SH-SY5Y (cell line): ENCODE data around the gene TTLL7.

ENCODE experiments used
- GATA2 ChIP-seq: IDR thresholded peaks from 2 replicates; pipeline ENCODE4 v1.6.1; 2011; ENCODE audit warnings: mild to moderate bottlenecking, low read depth, low read length
- GATA3 ChIP-seq: IDR thresholded peaks from 2 replicates; pipeline ENCODE4 v1.6.1; 2011; ENCODE audit warnings: low read depth, mild to moderate bottlenecking, low read length, moderate library complexity

Gene TTLL7

DNA sequence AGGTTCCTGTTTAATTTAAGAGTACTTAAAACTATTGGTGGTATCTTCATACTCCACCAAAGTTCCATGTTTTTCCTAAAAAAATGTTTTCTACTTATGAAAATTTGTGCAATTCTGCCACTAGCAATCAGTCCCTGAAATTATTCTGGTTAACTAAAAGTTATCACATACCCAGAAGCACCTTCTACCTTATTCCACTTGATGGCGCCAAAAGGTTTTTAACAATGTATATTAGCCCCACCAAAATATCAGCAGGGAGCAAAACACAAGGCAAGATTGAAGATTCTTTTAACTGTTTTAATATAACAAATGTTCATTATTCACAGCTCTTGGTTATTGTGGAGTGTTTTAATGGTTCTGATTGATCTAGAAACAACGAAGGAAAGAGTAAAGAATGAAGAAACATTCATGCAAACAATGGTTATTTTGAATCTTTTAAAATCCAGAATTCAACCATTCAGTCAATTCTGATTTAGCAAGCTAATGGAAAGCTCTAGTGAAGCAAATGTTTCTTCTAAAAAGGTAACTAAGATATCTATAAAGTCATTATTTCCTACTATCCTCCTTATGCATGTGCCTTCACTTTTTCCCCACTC, 67.2 kb downstream of the TTLL7 start:
- TF ChIP-seq GATA2 (no peak), GATA3 (no peak)

GRCh38 chr1:83929184-83929583, 69.7 kb downstream of the TTLL7 start:
- TF ChIP-seq GATA3: no peak
- no peak for TF ChIP-seq GATA2

- TF ChIP-seq GATA3: no peak
- TF ChIP-seq GATA2: no peak
Measured at GRCh38 chr1:83928396-83928795, 70.5 kb downstream of the TTLL7 start.

DNA sequence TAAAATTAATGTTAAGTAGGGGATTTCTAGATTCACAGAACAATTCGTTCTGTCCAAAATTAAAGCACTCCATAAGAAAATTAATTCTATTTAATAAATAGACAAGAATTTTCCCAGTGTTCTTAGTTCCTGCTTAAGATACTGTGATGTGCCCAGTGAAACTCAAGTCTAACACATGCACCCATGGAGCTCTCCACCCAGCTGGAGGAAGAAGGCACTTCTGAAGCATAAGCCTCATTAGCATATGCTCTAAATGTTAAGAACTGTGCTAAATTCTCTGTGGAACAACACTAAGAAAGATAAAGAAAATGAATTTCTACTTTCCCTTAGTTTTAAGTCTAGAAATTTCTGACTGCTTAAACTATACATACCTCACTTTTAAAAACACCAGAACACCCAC, 71.2 kb downstream of the TTLL7 start:
- TF ChIP-seq GATA3 (no peak), GATA2 (no peak)

DNA sequence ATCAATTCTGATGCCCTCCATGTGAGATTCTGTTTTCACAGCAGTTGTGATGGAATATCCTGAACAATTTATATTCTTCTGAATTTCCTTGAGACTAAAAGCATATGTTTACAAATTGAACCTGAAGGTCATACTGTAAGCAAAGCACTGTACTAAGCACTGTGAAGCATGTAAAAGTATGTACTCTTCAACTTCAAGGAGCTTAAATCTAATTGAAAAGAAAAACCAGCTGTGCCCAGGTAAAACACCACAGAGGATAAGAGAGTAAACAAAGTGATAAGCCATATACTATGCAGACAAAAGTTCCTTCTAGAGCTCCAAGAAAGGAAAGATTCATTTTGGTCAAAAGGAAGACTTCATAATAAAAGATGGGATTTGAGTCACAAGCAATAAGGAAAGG, 71.9 kb downstream of the TTLL7 start:
- no peak for TF ChIP-seq GATA2
- no peak for TF ChIP-seq GATA3

DNA sequence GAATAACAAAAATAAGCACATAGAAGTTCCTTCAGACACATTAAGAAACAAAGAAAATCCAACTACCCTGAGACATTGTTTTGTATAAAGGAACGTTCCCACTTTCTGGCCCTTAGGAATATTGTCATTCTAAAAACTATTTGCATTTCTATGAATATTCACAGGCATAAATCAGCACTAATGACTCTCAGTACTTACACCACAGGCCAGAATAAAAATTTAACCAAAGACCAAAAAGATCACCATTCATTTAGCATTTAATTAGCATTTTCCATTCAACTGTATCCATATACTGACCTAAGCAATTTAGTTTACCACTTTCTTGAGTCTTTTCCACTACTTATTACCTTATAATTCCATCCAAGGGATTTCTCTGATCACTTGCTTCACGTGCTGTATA, 75.4 kb downstream of the TTLL7 start:
- TF ChIP-seq GATA2 (no peak), GATA3 (no peak)

DNA sequence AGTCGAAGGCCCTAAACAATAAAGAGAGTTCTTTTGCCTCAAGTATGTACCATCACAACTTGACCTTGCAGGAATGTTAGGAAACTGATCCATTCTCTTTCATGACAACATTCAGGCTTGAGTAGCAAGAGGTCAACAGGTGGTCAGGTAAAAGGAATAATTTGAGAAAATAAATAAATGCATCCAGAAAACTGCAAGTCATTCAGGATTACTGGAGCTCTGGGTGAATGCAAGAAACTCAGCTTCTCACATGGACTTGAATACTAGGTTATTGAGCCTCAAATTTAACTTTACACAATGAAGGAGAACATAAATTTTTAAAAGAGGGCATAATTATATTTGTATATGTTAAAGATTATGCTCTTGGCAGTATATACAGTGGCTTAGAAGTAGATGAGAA, 76.5 kb downstream of the TTLL7 start:
- TF ChIP-seq GATA3 (no peak), GATA2 (no peak)

DNA sequence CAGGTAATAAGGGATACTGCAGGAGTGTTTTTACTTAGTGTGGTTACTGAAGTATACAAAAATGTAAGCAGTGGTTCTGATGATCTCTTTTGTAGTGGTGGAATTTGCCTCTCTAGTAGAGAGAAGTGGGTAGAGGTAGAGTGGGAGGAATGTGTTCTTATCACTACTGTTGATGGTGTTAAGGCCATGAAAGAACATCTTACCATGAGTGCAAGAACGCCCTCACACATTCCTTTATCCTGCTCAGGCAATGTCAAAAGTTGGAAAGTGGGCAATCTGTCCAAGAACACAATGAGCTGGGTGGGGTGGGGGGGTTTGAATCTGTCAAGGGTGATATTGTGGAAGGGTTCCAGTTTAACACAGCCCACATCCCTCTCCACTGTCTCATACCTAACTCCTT, 78.6 kb downstream of the TTLL7 start:
- TF ChIP-seq GATA2 (no peak), GATA3 (no peak)

DNA sequence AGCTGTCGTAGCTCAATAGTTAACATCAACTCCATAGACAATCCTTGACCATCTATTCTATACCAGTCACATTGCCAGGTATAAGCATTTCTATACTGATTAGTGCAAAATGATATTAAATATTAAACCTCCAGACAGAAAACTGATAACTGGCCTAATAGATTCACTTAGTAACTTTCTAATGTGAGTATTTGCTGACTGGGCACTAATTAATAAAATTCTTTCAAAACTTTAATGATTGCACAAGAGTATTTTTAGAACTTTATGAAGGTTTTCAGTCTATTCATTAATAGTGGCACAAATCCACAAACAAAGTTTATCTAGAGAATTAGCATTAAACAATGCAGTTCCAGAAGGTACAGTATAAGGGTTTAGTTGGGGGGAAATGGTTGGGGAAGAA, 79.1 kb downstream of the TTLL7 start:
- TF ChIP-seq GATA3: no peak
- no peak for TF ChIP-seq GATA2

DNA sequence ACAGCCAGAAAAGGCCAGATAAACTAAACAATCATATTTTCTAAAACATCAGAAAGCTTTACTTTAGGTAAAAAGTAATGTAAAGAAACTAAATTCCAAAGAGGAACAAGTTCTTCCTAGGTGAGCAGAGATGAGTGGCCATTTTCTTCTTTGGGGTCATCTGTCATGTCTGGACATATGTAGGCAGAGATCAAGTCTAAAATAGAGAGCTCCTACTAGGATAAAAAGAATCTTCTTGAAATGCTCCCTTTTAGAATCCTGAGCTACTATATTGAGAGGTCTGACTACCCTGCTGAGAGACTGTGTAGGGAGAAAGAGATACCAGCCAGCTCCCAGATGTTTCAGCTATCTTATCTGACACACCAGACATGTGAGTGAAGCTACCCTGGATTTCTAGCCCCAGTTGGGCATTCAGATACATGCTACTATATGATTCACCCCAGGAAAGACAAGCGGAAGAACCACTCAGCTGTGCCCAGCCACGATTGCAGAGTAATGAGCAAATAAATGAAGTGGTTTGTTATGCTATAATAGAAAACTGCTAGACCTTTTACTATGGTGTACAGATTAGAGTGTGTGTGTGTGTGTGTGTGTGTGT, 80.1 kb downstream of the TTLL7 start:
- TF ChIP-seq GATA3: no peak
- TF ChIP-seq GATA2: no peak

GRCh38 chr1:83917959-83918358, 81.0 kb downstream of the TTLL7 start:
- TF ChIP-seq GATA3: no peak
- no peak for TF ChIP-seq GATA2

GRCh38 chr1:83912876-83913275, 86.1 kb downstream of the TTLL7 start:
- TF ChIP-seq GATA2: no peak
- TF ChIP-seq GATA3: no peak

- TF ChIP-seq GATA2 (no peak), GATA3 (no peak)
Measured at GRCh38 chr1:83910461-83910860, 88.5 kb downstream of the TTLL7 start.

DNA sequence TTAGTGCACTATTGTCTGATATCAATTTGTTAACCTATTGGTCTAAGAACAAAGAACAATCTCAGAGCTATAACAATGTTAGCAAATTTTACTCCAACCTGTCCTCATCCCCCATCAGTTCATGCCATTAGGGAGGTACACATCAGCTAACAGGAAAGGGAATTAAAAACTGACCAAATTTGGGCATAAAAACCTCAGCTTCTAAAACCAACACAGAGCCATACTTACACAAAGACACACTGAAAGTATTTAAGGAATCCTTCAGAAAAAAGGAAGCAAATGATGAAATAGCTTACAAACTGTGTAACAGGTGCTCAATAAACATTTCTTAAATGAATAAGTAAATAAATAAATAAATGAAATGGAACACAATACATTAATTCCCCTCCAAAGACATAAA, 89.2 kb downstream of the TTLL7 start:
- no peak for TF ChIP-seq GATA3
- no peak for TF ChIP-seq GATA2

DNA sequence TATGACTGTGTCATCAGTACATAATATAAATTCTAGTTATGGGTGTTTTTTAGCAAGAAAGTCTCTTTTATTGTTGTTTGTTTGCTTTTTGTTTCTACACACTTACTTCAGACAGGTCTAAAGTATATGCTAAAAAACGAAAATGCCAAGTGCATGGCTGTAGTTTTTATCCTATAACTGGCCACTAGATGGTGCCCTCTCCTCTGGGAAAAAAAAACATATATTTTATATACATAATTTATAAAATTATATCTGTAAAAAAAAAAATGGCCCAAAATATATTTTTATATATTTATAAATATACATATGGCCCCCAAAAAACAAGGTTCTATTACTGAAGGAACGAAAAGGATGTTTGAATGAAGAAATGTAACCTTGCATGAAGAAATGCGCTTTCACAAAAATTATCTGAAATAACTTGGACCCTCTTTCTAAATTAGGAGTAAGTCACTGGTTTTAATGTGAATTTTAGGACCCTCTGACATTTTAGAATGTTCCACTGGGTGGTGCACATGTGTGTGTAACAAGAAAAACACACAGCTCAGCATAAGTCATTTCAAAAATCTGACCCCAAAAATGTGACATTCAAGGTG, 93.5 kb downstream of the TTLL7 start:
- TF ChIP-seq GATA2 (no peak), GATA3 (no peak)

DNA sequence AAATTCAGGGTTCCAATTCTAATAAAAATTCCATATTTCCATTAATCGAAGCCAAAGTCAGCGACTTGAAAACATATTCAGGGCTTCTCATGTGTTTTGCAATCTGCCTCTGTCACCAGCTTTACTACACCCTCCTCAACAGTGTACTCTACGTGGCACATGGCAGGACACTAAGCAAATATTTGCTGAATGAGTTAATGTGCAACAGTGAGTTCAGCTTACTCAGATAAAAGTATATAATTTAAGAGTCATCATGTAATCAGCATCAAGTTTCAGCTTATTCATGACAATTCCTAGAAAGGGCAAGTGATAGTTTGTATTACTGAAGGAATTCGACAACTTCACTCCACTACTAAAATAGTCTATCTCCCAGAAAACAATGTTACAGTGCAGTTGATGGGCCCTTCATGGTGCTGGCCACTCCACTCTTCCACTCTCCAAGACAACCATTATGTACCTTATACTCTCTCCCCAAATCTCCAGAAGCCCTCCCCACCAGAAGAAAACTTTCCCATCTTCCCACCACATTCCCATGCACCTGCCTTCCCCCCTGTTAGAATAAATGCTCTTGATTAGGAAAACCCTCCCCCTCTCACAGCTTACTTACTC, 97.3 kb downstream of the TTLL7 start:
- no peak for TF ChIP-seq GATA2
- no peak for TF ChIP-seq GATA3
